Small intestine (tissue), 16 donors: ENCODE measurements around the gene ZNF595. TPM values are rescaled to one million over a fixed set of nuclear protein-coding genes. Genes with fewer than 3 reads are reported as not detected.
"Not testable (repeated sequence)": the region's sequence is repeated elsewhere in the genome, so short reads cannot be mapped to it uniquely, and the experiment has no call there.

ENCODE experiments used
- DNase-seq, 2 donors: peaks; one replicate each; pipeline versions ENCODE4 v3.0.0 to v3.0.0-alpha.2; 2013
- FAIRE-seq: peaks from 2 replicates; lab custom pipeline; 2012; peaks lifted over from hg19 to GRCh38; lab: Jason Lieb, UNC
- H3K27ac ChIP-seq, 3 donors: one replicate each; pipeline ENCODE4 v1.5.1; 2013; ENCODE audit warnings: low read length in 2 of 3, mild to moderate bottlenecking in 2 of 3, control low read depth in 1 of 3, inconsistent platforms in 1 of 3, low read depth in 1 of 3, moderate library complexity in 1 of 3
- H3K27me3 ChIP-seq, 3 donors: one replicate each; pipeline ENCODE4 v1.6.1; 2013; ENCODE audit warnings: low read length in 3 of 3, inconsistent platforms in 1 of 3; ENCODE audit not compliant: control insufficient read depth in 3 of 3, insufficient read depth in 3 of 3
- H3K36me3 ChIP-seq, 3 donors: one replicate each; pipeline ENCODE4 v1.6.1; 2013; ENCODE audit warnings: low read length in 3 of 3, inconsistent platforms in 1 of 3, low read depth in 1 of 3, mild to moderate bottlenecking in 1 of 3, moderate library complexity in 1 of 3; ENCODE audit not compliant: control insufficient read depth in 3 of 3, insufficient read depth in 2 of 3
- H3K4me1 ChIP-seq, 3 donors: one replicate each; pipeline ENCODE4 v1.6.1; 2013; ENCODE audit warnings: low read length in 2 of 3, inconsistent platforms in 1 of 3, low read depth in 1 of 3, mild to moderate bottlenecking in 1 of 3, moderate library complexity in 1 of 3; ENCODE audit not compliant: control insufficient read depth in 3 of 3, insufficient read depth in 2 of 3
- H3K4me3 ChIP-seq, 3 donors: one replicate each; pipeline ENCODE4 v1.5.1; 2013; ENCODE audit warnings: low read length in 3 of 3, control low read depth in 1 of 3, inconsistent platforms in 1 of 3, low read depth in 1 of 3, mild to moderate bottlenecking in 1 of 3, moderate library complexity in 1 of 3
- H3K9me3 ChIP-seq, 2 donors: one replicate each; pipeline ENCODE4 v1.6.1; 2013; ENCODE audit warnings: low read depth in 1 of 2, low read length in 1 of 2; ENCODE audit not compliant: control insufficient read depth in 2 of 2, insufficient read depth in 1 of 2
- WGBS, 3 donors: extraction: QIAGEN DNeasy Blood & Tissue Kit; methylation state at CpG; one replicate each; pipeline ENCODE4 v1.1.7; 2013; 5-methylcytosine and 5-hydroxymethylcytosine counted together
- long read RNA-seq, 10 donors: transcript quantifications; one replicate each; lab custom pipeline, GENCODE V29; 2026
- polyA plus RNA-seq, 4 donors: library from polyadenylated mRNA; stranded (reverse) in 3 of 4; unstranded in 1 of 4; fragments of 200-250 nt in 3 of 4; fragments of 120-200 nt in 1 of 4; gene quantifications; one replicate each; pipeline versions ENCODE4 v1.2.1 to v1.2.3, GENCODE V29; 2013
- donor health status: healthy with polysubstance abuse.
- donor health status: control.
- donor health status: control.
- donor health status: Bipolar disorder and iron deficiency.
- donor health status: healthy.

The ZNF595 gene
- 10 to 100 TPM in 1 of 4 donors, 1 to 10 TPM in 3; 2.4 to 11.5 (median 3.5) TPM for polyA plus RNA-seq
- long read RNA-seq, donor 1, result 0 reads
- long read RNA-seq, donor 2, partial matches to known transcripts, result 0 of 7 reads
- long read RNA-seq, donor 2, other reads (novel, unspliced or antisense), result 0 of 7 reads
- long read RNA-seq, donor 3, partial matches to known transcripts, result 0 of 3 reads
- long read RNA-seq, donor 3, other reads (novel, unspliced or antisense), result 0 of 3 reads
- long read RNA-seq, donor 4, partial matches to known transcripts, result 0 of 1 reads
- long read RNA-seq, donor 4, other reads (novel, unspliced or antisense), result 0 of 1 reads
- long read RNA-seq, donor 5, partial matches to known transcripts, result 0 of 2 reads
- long read RNA-seq, donor 5, other reads (novel, unspliced or antisense), result 0 of 2 reads
- long read RNA-seq, donor 6, partial matches to known transcripts, result 0 of 5 reads
- long read RNA-seq, donor 6, other reads (novel, unspliced or antisense), result 0 of 5 reads
- long read RNA-seq, donor 7, result 0 reads
- long read RNA-seq, donor 8, result 0 reads
- long read RNA-seq, donor 9, partial matches to known transcripts, result 0 of 3 reads
- long read RNA-seq, donor 9, other reads (novel, unspliced or antisense), result 0 of 3 reads
- long read RNA-seq, donor 10, partial matches to known transcripts, result 0 of 9 reads
- long read RNA-seq, donor 10, other reads (novel, unspliced or antisense), result 0 of 9 reads

GRCh38 chr4:52804-53479, at the start of gene ZNF595:
Gene ZNF595, plus strand, starts transcription at chr4:53321. Its CDS starts 168 bp downstream, at chr4:53489.
- not testable (repeated sequence) for FAIRE-seq, DNase-seq

DNA sequence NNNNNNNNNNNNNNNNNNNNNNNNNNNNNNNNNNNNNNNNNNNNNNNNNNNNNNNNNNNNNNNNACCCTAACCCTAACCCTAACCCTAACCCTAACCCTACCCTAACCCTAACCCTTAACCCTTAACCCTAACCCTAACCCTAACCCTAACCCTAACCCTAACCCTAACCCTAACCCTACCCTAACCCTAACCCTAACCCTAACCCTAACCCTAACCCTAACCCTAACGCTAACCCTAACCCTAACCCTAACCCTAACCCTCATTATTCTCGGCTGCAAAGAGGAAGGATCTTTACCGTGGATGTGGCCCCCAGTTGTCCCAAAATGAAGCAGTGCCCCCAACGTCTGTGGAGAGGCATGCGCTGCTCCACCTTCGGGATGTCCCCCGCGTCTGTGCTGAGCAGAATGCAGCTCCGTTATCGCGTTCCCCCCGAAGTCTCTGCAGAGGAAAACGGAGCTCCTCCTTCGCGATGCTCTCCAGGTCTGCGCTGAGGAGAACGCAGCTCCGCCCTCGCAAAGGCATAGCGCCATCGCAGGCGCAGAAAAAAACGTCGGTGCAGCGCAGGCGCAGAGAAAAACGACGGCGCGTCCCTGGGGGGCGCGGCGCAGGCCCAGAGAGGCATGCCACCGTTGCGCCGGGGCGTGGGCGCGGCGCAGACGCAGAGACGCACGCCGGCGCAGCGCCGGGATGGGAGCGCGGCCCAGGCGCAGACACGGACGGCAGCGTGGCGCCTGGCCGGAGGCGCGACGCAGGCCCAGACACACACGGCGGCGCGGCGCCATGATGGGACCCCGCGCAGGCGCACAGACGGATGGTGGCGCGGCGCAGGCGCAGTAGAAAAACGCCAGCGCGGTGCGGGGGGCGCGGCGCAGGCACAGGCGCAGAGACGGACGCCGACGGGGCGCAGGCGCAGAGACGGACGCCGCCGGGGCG, 42.9 kb upstream of the ZNF595 start:
- FAIRE-seq, H3K27ac ChIP-seq, H3K27me3 ChIP-seq, H3K36me3 ChIP-seq, H3K9me3 ChIP-seq, H3K4me1 ChIP-seq, H3K4me3 ChIP-seq: not testable (repeated sequence)
- peak in 1 of 2 donors; percentile 63 for DNase-seq
- WGBS, 3 donors, result 78 to 92% (median 90%) methylated on average over 37 to 74 of the region's 90 CpGs

More at GRCh38 chr4:52804-53479, at the start of gene ZNF595:
- 34 to 45% (median 39%) methylated on average over 20 to 23 of the region's 29 CpGs for WGBS, 3 donors
- not testable (repeated sequence) for H3K27me3 ChIP-seq, H3K36me3 ChIP-seq, H3K4me1 ChIP-seq, H3K9me3 ChIP-seq, H3K27ac ChIP-seq
- H3K4me3 ChIP-seq, result peak within 1 kb of the TSS in 1 of 3 donors; percentile 25

DNA sequence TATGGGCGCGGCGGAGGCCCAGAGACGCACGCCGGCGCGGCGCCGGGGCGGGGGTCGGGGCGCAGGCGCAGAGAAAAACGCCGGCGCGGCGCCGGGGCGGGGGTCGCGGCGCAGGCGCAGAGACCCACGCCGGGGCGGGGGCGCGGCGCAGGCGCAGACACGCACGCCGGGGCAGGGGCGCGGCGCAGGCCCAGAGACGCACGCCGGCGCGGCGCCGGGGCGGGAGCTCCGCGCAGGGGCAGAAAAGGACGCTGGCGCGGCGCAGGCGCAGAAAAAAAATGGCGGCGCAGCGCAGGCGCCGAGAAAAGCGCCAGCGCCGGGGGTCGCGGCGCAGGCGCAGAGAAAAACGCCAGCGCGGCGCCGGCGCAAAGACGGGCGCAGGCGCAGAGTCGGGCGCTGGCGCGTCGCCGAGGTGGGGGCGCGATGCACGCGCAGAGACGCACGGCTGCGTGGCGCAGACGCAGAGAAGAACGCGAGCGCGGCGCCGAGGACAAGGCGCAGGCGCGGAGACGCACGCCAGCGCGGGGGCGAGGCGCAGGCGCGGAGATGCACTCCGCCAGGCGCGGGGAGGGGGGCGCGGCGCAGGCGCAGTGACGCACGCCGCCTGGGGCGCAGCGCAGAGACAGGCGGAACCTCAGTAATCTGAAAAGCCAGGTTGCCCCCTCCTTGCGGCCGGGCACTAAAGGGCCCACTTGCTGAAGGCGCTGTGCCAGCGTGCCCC, 41.9 kb upstream of the ZNF595 start:
- FAIRE-seq, DNase-seq, H3K4me3 ChIP-seq, H3K36me3 ChIP-seq, H3K4me1 ChIP-seq, H3K27me3 ChIP-seq, H3K27ac ChIP-seq, H3K9me3 ChIP-seq: not testable (repeated sequence)
- 81 to 94% (median 93%) methylated on average over 18 to 82 of the region's 123 CpGs for WGBS, 3 donors

DNA sequence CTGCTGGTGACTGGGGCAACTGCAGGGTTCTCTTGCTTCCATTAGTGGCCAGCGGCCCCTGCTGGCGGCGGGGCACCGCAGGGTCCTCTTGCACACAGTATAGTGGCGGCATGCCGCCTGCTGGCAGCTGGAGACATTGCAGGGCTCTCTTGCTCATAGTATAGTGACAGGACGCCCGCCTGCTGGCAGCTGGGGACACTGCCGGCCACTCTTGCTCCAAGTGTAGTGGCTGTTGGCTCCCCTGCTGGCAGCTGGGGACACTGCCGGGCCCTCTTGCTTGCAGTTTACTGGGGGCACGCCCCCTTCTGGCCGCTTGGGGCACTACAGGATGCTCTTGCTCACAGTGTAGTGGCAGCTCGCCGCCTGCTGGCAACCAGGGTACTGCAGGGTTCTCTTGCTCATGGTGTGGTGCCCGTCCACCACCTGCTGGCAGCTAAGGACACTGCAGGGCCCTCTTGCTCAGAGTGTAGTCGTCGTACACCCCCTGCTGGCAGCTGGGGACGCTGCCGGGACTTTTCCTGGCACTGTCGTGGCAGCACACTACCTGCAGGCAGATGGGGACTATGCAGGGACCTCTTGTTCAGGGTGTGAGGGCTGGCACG, 41.2 kb upstream of the ZNF595 start:
- not testable (repeated sequence) for H3K27me3 ChIP-seq, H3K4me1 ChIP-seq, H3K36me3 ChIP-seq, H3K27ac ChIP-seq, H3K4me3 ChIP-seq, H3K9me3 ChIP-seq, FAIRE-seq
- WGBS, 3 donors, result 75 to 83% (median 76%) methylated on average over 14 to 16 of the region's 21 CpGs
- peak in 1 of 2 donors; percentile 0 for DNase-seq

DNA sequence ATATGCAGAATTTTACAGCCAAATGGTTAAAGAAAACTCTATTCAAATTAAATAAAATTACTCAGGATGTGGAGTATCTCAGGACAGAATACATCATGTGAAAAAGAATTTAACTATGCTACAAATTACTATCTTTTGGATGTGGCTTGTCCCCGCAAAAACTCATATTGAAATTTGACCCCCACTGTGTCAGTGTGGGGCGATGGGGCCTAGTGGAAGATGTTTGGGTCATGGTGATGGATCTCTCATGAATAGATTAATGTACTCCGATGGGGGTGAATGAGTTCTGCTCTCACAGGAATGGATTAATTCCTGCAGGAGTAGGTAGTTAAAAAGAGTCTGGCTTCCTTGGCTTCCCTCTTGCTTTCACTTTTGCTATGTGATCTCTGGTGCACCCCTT, 35.0 kb upstream of the ZNF595 start:
- DNase-seq, H3K27me3 ChIP-seq, H3K4me1 ChIP-seq, FAIRE-seq, H3K4me3 ChIP-seq, H3K36me3 ChIP-seq, H3K27ac ChIP-seq, H3K9me3 ChIP-seq: not testable (repeated sequence)
- 44 to 53% (median 53%) methylated on average over 3 of the region's 3 CpGs for WGBS, 3 donors

- DNase-seq (peak in 1 of 2 donors; percentile 0), FAIRE-seq (peak; percentile 47)
- 40 to 56% (median 54%) methylated on average over 1 of the region's 1 CpG for WGBS, 3 donors
- H3K27ac ChIP-seq, H3K36me3 ChIP-seq, H3K4me3 ChIP-seq, H3K4me1 ChIP-seq, H3K9me3 ChIP-seq, H3K27me3 ChIP-seq: not testable (repeated sequence)
Measured at GRCh38 chr4:18589-18988, 34.5 kb upstream of the ZNF595 start.

GRCh38 chr4:22882-23281, 30.2 kb upstream of the ZNF595 start:
- FAIRE-seq, H3K9me3 ChIP-seq, H3K4me1 ChIP-seq, H3K27ac ChIP-seq, DNase-seq, H3K4me3 ChIP-seq, H3K36me3 ChIP-seq, H3K27me3 ChIP-seq: not testable (repeated sequence)
- 27 to 36% (median 28%) methylated on average over 2 of the region's 2 CpGs for WGBS, 3 donors
